Measurements from ENCODE around the gene PGD.

PGD gene

DNA sequence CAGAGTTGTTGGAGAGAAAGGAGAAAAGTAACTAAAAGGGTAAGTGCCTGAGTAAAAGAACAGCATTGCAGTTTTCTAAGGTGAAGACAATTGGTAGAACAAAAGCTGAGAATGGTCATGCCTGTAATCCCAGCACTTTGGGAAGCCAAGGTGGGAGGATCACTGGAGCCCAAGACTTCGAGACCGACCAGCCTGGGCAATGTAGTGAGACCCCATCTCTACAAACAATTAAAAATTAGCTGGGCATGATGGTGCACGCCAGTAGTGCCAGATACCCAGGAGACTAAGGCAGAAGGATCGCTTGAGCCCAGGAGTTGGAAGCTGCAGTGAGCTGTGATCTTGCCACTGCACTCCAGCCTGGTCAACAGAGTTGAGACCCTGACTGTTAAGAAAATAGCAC is 15.2 kb upstream of the PGD start:
- TF ChIP-seq, protein P1, sequence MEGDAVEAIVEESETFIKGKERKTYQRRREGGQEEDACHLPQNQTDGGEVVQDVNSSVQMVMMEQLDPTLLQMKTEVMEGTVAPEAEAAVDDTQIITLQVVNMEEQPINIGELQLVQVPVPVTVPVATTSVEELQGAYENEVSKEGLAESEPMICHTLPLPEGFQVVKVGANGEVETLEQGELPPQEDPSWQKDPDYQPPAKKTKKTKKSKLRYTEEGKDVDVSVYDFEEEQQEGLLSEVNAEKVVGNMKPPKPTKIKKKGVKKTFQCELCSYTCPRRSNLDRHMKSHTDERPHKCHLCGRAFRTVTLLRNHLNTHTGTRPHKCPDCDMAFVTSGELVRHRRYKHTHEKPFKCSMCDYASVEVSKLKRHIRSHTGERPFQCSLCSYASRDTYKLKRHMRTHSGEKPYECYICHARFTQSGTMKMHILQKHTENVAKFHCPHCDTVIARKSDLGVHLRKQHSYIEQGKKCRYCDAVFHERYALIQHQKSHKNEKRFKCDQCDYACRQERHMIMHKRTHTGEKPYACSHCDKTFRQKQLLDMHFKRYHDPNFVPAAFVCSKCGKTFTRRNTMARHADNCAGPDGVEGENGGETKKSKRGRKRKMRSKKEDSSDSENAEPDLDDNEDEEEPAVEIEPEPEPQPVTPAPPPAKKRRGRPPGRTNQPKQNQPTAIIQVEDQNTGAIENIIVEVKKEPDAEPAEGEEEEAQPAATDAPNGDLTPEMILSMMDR (IDR thresholded peaks at IDR 0.05; ENCODE audit: control insufficient read depth, insufficient read depth, low read depth, low read length, missing control alignments), result no peak
- H3K4me3 ChIP-seq (ENCODE audit: control insufficient read depth, low read depth, low read length), result no peak overlapping the region
- DNase-seq (ENCODE audit: low read depth), result no peak

DNA sequence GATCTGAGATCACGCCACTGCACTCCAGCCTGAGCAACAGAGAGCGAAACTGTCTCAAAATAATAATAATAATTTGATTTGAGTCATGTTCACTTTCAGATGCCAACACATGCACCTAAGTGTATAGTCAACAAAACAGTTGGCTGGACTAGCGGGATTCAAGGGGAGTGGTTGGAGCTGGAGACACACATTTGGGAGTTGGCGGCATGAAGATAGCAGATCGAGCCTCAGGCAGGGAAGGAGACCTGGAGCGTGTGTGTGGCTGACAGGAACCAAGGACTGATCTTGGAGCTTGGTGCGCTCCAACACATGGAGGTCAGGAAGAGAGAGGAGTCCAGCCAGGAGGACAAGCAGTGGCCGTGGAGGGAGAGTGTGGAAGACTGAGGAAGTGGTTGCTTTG is 14.6 kb upstream of the PGD start:
- TF ChIP-seq, protein P1 (IDR thresholded peaks at IDR 0.05; ENCODE audit: control insufficient read depth, insufficient read depth, low read depth, low read length, missing control alignments), result no peak
- no peak overlapping the region for H3K4me3 ChIP-seq (ENCODE audit: control insufficient read depth, low read depth, low read length)
- DNase-seq (ENCODE audit: low read depth), result no peak

DNA sequence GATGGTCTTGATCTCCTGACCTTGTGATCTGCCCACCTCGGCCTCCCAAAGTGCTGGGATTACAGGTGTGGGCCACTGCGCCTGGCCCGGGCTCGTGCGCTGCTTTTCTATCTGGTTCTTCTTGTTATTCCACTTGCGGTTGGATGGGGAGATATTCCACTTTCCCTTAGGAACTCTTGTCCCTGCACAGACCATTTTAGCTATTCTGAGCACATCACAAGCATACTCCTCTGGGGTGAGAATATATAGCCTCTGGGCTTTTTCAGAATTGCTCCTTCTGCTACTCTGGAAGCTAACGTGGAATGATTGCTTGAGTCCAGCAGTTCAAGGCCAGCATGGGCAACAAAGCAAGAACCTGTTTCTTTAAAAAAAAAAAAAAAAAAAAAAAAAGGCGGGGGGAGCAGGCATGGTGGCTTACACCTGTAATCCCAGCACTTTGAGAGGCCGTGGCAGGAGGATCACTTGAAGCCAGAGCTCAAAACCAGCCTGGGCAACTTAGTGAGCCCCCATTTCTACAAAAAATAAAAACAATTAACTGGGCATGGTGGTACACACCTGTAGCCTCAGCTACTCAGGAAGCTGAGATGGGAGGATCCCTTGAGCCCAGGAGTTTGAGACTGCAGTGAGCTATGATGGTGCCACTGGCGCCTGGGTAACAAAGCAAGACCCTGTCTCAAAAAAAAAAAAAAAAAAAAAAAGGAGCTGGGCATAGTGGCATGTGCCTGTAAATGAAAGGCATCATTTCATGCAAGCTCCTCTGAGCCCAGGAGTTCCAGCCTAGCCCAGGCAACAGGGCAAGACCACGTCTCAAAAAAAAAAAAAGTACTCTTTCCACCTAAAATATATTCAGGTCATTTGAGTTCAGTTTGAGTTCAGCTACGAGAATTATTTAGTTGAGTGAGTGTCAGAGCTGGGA is 11.8 kb upstream of the PGD start:
- TF ChIP-seq, protein P1 (IDR thresholded peaks at IDR 0.05; ENCODE audit: control insufficient read depth, insufficient read depth, low read depth, low read length, missing control alignments), result no peak
- no peak overlapping the region for H3K4me3 ChIP-seq (ENCODE audit: control insufficient read depth, low read depth, low read length)
- no peak for DNase-seq (ENCODE audit: low read depth)

DNA sequence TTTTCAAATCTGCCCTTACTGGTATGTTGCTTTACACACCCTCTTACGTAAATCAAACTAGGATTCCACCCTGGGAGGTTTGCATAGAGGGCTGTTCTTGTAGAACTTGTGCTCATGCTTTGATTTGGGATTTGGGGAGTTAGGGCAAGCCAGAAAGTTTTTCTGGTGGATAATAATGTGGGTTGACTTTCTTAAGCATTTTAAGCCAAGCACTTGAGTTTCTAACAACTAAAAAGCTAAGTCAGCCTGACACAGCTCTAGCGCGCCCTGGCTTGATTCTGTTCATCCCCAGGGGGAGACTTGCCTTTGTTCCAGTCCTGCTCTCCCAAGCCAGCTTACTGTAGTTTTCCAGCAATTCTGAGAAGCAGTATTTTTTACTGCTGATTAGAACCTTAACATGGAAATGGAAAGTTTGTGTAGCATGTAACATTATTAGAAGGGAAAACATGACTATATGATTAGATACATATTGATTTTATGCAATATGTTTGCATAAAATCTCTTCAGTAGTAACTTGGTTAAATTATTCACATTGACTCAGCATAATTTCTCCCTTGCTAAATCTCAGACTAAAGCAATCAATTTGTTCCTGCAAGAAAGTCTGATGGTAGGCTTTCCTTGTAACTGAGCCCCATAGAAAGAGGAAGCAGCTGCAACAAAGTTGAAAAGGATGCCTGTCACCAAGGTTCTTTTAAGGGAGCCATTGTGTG is 11.0 kb upstream of the PGD start:
- no peak for DNase-seq (ENCODE audit: low read depth)
- TF ChIP-seq, protein P1 (IDR thresholded peaks at IDR 0.05; ENCODE audit: control insufficient read depth, insufficient read depth, low read depth, low read length, missing control alignments), result no peak
- H3K4me3 ChIP-seq (ENCODE audit: control insufficient read depth, low read depth, low read length), result no peak overlapping the region

DNA sequence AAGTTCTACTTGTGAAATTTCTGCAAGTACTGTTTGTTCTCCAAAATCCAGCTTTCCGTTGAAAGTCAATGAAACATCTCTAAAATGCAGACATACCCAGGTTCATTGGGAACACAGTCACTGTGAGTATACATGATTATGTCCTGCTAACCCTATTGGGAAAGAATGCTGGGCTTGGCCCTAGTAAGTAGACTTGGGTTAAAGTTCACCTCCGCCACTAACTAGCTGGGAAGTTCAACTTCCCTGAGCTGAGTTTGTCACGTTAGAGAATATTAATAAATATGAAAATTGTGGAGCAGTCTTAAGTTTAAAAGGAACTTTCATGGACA is 10.5 kb upstream of the PGD start:
- no peak overlapping the region for H3K4me3 ChIP-seq (ENCODE audit: control insufficient read depth, low read depth, low read length)
- no peak for DNase-seq (ENCODE audit: low read depth)
- TF ChIP-seq, protein P1 (IDR thresholded peaks at IDR 0.05; ENCODE audit: control insufficient read depth, insufficient read depth, low read depth, low read length, missing control alignments), result no peak

DNA sequence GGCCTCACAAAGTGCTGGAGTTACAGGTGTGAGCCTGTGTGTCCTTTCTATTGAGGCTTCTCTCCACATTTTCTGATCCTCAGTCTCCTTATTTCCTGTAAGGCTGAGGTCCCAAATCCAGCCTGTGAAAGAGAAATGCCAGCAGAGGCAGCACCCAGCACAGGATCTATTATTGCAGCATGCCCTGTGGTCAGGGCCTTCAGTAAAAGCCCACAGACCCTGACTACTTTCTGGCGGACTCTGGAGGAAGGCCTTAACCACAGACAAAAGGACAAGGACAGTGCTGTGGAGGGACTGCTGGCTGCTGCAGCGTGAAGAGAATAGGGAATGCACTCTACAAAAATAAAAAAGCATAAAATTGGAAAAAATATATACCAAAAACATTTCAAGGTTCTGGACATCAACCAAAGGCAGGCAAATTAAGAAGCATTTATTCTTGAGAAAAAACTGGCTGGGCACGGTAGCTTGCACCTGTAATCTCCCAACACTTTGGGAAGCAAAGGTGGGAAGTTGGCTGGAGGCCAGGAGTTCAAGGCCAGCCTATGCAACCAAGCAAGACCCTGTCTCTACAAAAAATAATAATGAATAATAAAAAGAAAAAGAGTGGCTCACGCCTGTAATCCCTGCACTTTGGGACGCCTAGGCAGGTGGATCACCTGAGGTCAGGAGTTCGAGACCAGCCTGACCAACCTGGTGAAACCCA is 9.4 kb upstream of the PGD start:
- H3K4me3 ChIP-seq (ENCODE audit: control insufficient read depth, low read depth, low read length), result no peak overlapping the region
- DNase-seq (ENCODE audit: low read depth), result no peak
- TF ChIP-seq, protein P1 (IDR thresholded peaks at IDR 0.05; ENCODE audit: control insufficient read depth, insufficient read depth, low read depth, low read length, missing control alignments), result no peak
